HG02973 (cell line): ENCODE data around the gene FAM184B.

Experiments used
- ATAC-seq: cut with Tn5 transposase; IDR thresholded peaks from one replicate; pipeline ENCODE4 v1.9.1; 2021; ENCODE audit warnings: moderate library complexity; ENCODE audit not compliant: unreplicated experiment

The FAM184B gene

DNA sequence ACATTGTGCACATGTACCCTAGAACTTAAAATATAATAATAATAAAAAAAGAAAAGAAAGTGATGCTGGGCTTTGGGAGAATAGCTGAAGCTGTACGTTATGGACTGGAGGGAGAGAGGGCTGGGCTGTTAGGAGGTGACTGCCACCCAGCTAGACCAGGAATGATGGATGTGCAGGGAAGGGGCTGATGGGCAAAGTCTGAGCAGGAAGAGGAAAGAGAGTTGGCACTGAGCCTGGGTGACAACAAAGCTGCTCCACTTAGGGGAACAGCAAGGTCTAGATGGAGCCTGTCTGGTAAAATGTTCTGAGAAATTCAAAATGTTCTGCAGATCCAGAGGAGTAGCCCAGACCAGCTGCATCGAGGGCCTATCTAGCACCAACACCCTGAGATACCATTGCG lies 134.7 kb downstream of the FAM184B start:
- no peak for ATAC-seq

DNA sequence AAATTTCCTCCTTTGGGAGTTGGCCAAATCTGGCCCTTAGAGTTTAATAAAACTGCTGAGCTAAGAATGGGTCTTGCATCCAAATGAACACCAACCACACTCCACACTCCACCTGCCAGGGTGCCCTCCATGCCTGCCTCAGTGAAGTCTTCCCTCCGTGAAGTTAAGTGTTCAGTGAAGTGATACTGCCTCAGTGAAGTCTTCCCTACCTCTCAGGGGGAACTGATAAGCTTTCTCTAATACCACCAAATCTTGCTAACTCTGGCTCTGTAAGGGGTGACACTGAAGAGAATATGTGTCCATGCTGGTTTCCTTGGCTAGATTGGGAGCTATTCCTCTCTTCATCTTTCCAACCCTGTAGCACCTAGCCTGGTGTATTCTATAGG lies 139.0 kb downstream of the FAM184B start:
- no peak for ATAC-seq

DNA sequence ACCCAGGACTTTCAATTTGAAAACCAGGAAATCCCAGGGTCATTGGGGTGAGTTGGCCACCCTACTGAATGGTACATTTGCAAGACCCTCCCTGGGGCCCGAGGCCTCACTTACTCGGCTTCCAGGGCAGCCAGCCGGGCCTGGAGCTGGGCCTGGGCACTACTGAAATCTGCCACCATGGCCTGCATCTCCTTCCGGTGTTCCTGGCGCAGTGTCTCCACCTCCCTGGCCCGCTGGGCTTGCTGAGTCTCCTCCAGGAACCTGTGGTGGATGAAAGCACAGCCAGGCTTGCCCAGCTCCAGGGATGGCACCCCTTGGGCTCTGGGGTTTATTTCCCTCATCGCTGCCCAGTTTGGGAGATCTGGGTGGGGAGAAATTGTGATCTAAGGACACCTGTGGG lies 142.3 kb downstream of the FAM184B start:
- ATAC-seq: no peak

DNA sequence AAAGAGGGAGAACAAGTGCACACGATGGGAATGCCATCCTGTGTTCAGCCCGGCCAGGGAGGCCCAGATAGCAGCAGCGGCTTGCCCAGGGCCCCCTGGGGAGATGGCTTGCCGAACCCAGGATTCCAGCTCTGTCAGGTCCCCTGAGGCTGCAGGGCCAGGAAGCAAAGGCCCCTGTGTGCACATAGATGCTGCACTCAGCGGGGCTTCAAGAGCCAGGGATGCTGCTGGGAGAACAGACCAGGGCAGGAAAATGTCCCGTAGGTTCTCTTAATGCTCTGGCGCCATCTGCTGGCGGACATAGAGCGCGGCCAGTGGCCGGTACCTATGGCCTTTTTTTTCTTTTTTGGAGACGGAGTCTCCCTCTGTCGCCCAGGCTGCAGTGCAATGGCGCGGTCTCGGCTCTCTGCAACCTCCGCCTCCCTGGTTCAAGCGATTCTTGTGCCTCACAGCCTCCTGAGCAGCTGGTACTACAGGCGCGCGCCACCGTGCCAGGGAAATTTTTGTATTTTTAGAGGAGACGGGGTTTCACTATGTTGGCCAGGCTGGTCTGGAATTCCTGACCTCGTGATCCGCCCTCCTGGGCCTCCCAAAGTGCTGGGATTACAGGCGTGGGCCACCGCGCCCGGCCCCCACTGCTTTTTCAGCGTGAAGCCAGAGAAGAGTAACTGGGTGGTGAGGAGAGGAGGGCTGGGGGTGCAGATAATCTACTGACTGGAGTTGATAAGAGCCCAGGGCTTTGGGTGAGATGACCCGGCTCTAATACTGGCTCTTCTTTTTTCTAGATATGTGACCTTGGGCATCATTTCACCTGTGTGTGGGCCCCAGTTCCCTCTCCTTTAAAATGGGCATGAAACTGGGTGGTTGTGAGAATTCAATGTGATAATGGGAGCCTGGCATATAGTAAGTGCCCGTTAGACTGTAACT lies 144.5 kb downstream of the FAM184B start:
- peak; percentile 84 for ATAC-seq

DNA sequence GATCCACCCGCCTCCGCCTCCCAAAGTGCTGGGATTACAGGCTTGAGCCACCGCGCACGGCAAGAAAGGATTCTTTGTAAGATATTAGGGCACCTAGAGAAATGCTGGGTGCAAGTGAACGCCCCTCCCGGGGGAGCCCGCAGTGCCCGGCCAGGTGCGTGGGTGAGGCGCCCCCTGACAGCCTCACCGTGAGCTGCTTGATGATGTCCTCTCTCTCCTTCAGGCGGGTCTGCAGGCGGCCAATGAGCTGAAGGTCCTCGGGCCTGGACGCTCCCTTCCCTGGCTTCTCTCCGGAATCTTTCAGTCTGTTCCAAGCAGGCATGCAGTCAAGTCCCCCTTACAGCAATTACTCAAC lies 145.1 kb downstream of the FAM184B start:
- peak; percentile 6 for ATAC-seq

DNA sequence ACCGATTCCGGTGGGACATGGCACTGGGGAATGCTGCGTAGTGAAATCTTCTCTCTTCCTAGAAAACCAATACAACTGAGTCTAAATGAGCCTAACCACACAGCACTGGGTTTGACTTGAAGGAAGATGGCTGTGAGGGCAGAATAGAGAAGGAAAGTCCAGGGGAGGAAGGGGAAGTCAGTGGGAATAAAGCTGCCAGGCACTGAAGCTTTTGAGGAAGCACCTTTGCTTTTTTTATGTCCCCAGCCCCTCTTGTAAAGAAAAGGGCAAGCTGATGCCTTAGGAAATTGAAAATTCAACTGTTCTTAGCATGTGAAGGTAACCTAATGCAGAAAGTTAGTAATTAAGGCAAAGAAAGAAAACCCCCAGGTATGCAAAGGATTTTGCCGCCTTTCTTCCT lies 146.4 kb downstream of the FAM184B start:
- no peak for ATAC-seq

DNA sequence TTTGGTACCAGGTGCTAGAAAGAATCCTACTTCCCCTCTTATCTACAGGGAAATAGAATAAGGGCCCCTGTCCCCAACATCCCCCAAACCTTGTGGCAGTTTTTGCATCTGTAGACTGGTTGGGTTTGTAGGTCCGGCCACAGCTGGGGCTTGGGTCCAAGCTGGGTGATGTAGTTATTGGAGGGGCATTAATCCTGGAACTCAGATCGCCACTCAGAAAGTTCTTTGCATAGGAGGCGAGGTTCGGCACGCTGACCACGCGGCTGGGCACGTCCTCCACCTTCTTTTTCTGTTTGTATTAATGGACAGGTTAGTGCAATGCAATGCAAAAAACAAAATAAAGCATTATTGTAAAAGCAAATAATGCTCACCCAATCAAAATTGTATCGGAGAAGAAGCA lies 147.8 kb downstream of the FAM184B start:
- ATAC-seq: no peak

DNA sequence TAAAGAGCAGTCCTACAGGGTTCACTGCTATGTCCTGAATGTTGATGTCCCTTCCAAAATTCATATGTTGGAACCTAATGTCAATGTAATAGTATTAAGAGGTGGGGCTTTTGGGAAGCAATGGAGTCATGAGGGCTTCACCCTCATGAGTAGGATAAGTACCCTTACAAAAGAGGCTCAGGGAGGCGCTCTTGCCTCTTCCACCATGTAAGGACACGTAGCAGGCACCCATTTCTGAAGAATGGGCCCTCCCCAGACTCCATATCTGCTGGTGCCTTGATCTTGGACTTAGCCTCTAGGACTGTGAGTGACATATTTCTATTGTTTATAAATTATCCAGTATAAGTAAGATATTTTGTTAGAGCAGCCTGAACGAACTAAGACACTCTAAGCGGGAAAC lies 151.2 kb downstream of the FAM184B start:
- no peak for ATAC-seq

DNA sequence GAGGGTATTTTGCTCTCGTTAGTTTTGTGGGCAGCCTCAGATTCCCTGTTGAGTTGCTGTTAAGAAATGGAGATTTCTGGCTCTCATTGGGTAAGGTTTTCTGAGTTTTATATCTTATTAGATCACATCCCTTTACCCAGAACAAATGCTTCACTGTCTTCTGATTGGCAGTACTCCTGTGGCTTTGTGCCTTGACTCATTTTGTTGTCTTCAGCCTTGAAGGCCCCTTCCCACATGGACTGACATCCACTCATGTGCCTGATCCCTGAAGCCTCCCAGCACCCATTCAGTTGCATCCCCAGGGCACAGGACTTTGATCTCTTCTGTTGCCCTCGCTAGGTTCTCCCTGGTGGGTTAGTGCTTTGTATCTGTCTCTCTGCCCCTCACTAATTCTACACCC lies 156.6 kb downstream of the FAM184B start:
- ATAC-seq: no peak

DNA sequence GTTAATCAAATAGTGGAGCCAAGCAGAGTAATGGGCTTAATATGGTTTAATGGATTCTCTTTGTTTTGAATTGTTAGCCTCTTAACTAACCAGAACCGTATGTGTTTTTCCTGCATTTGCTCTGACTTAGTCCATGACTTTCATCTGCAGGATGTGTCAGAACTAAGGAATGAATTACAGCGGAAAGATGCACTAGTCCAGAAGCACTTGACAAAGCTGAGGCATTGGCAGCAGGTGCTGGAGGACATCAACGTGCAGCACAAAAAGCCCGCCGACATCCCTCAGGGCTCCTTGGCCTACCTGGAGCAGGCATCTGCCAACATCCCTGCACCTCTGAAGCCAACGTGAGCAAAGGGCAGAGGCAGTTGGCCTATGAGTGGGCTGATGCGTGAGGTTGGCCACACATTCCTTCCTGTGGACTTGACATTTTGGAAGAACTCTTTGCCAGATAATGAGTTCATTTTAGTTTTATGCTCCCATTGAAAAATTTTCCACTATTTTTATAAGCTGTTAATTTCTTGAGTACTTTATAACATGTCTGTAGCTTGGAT lies 157.9 kb downstream of the FAM184B start:
- no peak for ATAC-seq

DNA sequence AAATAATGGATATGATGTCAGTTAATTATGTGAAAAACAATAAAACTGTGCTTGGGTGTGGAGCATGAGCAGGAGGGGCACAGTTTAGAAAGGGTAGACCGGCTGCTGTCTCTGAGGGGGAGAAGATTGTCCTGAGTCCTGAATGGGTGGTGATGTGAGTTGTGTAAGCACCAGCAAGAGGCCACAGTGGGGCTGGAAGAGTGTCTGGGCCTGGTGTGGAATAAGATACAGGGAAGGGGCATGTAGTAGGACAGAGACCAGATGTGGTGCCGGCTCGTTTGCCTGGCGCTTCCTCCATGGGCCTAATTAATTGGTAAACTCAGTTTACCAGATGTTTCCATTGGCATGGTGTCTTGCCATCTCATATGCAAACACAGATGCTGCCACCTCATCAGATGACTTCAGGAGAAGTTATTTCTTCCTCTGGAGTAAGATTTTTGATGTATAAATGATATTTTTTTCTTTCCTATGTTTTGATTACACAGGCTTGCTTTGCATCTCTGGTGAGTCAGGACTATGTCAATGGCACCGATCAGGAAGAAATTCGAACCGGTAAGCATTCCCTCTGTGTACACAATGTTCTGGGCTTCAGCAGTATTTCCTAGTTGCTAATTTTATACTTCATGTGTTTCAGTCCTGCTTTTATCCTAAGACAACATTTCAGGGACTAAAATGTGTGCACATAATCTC lies 161.9 kb downstream of the FAM184B start:
- ATAC-seq: no peak

DNA sequence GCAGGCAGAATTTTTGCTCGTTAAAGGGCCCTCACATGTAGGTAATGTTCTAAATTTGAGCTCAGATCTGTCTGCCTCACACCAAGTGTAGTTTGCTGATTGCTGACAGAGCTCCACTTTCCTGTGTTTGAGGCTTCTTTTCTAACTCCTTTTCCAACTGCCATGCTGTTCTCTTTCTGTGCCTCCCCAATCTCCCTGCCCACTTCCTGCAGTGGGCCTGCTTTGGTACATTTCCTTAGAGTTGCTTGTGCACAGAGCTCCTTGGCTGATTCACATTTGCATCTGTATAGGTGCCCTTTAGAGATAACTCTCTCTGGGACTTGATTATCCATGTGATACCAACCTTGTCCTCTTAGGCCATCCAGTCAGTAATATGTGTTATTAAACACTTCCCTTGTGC lies 162.5 kb downstream of the FAM184B start:
- ATAC-seq: no peak

DNA sequence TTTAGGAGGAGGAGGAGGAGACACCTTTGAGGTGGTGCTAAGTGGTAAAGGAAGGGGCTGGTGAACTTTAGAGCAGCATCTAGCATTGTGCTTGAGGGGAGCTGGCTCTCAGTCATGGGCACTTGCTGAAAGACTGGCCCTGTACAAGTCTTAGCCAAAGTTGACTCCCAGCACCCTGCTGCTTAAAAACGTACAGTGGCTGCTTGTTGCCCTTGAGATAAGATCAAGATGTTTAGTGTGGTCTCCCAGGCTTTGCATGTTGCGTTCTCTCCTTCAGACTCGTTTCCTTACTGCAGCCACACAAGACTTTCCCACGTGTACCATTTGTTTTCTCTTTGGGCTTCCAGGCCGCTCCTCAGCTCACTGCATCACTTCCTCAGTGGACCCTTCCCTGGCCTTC lies 165.1 kb downstream of the FAM184B start:
- ATAC-seq: no peak

DNA sequence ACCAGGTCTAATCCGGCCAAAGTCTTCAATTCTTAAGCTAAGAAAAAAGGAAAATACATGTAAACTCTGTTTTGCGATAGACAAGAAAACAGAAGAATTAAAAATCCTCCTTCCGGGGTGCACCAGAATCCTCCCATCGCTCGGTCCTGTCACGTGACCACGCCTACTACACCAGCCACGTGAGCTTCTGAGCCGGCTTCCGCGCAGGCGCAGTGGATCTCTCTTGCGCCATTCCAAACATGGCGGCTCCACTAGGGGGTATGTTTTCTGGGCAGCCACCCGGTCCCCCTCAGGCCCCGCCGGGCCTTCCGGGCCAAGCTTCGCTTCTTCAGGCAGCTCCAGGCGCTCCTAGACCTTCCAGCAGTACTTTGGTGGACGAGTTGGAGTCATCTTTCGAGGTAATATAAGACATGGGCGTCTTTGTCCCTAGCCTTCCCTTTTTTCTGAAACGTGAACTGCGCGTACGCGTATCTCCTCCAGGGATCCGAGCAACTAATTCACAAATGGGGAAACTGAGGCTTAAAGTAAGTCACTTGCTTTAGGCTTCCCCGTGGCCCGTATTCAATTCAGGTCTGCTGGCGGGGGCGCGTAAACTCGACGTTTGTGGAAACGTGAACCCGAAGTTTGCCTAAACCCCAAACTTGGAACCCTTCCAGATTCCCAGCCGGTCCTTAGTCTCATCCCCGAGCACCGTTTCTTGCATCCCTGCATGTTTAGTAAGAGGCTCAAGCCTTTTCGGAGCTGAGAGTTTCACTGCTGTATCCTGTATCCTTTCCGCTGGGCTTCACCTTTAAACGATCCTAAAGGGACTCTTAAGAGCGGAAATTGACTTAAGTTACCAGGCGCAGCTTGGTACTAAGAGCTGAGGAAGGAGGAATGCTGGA lies 166.8 kb downstream of the FAM184B start, which contains the start of gene MED28:
Gene MED28 (plus strand): TSS at position 226 of the 884 bp plus-strand sequence. CDS start 14 bp downstream, at position 240.
- peak; percentile 87 for ATAC-seq

DNA sequence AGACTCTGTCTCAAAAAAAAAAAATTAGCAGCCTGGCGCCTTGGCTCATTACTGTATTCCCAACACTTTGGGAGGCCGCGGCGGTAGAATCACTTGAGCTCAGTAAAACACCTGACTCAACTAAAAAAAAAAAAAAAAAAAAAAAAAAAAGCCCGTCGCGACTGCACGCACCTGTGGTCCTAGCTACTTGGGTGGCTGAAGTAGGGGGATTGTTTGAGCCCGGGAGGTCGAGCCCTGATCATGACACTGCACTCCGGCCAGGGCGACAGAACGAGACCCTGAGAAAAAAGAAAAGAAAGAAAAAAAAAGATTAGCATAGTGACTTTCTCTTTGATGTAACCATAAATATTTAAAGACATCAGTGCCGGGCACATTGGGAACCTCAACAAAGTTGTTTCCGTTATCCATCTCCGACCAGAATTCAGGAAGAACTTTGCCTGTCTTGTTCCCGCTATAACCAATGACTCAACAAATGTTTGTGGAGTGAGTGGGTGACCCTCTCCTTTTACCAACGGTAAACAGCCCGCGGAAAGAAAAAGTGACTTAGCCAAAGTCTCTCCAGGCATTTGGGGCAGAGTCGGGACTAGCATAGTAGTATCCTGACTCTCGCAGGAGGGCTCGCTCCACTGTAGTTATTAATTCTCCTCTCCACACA lies 167.5 kb downstream of the FAM184B start:
- ATAC-seq: peak; percentile 50

DNA sequence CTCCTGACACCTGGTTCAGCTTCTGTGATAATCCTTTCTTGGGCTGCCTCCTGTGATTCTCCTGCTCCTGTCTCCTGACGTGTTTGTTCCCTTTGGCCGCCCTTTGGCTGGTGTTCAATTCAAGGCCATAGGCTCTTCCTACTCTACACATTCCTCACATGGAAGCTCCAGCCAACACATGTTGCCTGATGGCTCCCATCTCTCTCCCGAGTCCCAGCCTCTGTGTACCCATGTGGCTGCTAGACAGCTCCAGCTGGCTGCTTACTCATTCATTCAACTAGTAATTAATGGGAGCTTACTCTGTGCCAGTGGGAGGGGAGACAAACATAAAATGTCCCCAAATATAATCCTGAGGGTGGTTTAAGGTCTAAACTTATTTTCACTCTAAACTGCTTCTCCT lies 176.2 kb downstream of the FAM184B start:
- no peak for ATAC-seq

DNA sequence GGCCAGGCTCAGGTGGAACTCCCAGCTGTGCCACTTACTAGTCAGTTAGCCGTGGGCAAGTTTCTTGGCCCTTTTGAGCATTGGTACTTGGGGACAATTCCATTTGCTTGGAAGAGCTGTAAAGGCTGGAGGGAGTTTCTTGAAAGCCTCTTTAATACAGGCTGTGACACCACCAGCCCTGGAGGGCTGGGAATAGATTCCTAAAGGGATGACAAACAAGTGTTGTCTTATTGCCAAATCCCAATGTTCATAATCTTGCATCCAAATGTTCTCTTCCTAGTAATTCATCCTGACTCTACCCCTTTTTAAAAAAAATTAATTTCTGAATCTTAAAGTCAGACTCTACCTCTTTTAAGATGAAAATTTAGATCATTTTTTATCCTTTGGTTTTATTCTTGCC lies 181.6 kb downstream of the FAM184B start:
- no peak for ATAC-seq

DNA sequence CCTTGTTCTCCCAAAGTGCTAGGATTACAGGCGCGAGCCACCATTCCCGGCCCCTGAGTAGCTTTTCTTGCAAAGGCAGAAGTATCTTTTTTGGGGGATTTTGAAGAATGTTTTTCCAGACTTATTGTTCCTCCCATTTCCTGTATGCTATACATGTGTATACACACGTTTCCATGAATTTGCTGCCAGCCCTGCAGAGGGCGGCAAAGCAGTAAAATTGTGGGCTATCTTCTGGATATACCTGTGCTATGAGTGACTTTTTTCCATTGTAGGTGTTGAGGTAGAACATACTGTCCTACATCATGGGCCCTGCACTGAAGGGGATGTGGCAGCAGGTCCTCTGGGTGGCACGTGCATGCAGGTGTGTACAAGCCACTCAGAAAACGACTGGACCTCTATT lies 183.9 kb downstream of the FAM184B start:
- no peak for ATAC-seq

DNA sequence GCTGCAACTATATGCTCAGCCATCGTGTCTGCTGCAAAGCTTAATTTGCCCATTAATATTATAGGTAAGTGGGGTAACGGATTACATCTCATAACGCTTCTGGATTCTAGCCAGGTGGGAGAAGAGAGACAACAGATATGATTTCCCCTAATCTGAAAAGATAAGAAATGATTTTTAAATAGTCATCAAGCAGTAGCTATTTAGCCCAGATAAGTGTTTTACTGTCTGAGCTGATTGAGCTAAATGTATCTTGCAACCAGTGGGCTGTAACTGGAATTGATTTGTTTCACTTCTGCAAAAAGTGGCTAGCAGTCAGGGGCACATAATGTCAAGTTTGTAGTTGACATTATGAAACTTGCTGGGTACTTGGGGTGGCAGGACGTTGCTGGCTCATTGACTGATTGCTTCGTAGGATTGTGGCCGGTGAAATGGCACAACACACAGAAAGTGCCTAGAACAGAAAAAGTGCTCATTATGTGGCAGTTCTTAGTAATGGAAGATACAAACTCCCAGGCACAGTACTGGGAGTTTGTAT lies 185.9 kb downstream of the FAM184B start:
- peak; percentile 79 for ATAC-seq

DNA sequence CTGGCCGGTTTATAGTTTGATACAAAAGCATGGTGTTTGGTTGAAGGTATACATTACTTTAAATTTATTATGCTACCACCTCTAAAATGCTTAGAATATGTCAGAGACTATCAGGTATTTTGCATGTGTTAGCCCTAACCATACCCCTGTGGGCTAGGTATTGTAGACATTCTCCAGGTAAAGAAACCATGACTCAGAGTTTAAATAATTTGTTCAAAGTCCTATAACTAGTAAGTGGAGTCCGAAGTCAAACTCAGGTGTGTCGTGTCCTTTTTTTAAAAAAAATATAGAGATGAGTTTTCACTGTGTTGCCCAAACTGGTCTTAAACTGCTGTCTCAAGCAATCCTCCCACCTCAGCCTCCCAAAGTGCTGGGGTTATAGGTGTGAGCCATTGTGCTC lies 192.1 kb downstream of the FAM184B start:
- ATAC-seq: no peak
